GM12878 (cell line): ENCODE results near the gene FBRSL1.

ENCODE experiments used
- BCL11A ChIP-seq: IDR thresholded peaks from 2 replicates; pipeline ENCODE4 v1.6.1; 2011; ENCODE audit warnings: low read depth, low read length
- CEBPB ChIP-seq, 2 experiments: fragments of 150-350 bp in 1 of 2; IDR thresholded peaks; 2 replicates each; pipeline ENCODE4 v1.6.1; 2012 to 2014; ENCODE audit warnings: low read depth in 2 of 2, low read length in 2 of 2, borderline replicate concordance in 1 of 2, inconsistent platforms in 1 of 2
- KAT2A ChIP-seq: conservative IDR thresholded peaks from 2 replicates; pipeline ENCODE4 v1.6.1; 2011; ENCODE audit warnings: low read depth, low read length; ENCODE audit not compliant: control insufficient read depth
- POLR2A ChIP-seq: IDR thresholded peaks from 2 replicates; pipeline ENCODE4 v1.6.1; 2011; ENCODE audit warnings: low read depth, mild to moderate bottlenecking, low read length
- SIN3A ChIP-seq: IDR thresholded peaks from 2 replicates; pipeline ENCODE4 v1.6.1; 2012; ENCODE audit warnings: low read depth, low read length, improper control_type of control experiment
- YY1 ChIP-seq: IDR thresholded peaks from 2 replicates; pipeline ENCODE4 v1.6.1; 2011; ENCODE audit warnings: low read depth, mild to moderate bottlenecking, low read length
- ZNF274 ChIP-seq: IDR thresholded peaks from one replicate; pipeline ENCODE4 v1.8.0; 2011; ENCODE audit not compliant: insufficient read length, insufficient read depth
- TF ChIP-seq, protein P1 (sequence below), 3 experiments: IDR thresholded peaks in 2 of 3; conservative IDR thresholded peaks in 1 of 3; 2 replicates each; pipeline ENCODE4 v1.5.1; 2011; ENCODE audit warnings: low read depth in 3 of 3, low read length in 3 of 3, mild to moderate bottlenecking in 3 of 3, control low read depth in 2 of 3, moderate library complexity in 2 of 3, inconsistent platforms in 1 of 3, mixed read lengths in 1 of 3; ENCODE audit not compliant: control insufficient read depth in 2 of 3, insufficient read depth in 1 of 3; ENCODE audit errors: extremely low read depth in 1 of 3

DNA sequence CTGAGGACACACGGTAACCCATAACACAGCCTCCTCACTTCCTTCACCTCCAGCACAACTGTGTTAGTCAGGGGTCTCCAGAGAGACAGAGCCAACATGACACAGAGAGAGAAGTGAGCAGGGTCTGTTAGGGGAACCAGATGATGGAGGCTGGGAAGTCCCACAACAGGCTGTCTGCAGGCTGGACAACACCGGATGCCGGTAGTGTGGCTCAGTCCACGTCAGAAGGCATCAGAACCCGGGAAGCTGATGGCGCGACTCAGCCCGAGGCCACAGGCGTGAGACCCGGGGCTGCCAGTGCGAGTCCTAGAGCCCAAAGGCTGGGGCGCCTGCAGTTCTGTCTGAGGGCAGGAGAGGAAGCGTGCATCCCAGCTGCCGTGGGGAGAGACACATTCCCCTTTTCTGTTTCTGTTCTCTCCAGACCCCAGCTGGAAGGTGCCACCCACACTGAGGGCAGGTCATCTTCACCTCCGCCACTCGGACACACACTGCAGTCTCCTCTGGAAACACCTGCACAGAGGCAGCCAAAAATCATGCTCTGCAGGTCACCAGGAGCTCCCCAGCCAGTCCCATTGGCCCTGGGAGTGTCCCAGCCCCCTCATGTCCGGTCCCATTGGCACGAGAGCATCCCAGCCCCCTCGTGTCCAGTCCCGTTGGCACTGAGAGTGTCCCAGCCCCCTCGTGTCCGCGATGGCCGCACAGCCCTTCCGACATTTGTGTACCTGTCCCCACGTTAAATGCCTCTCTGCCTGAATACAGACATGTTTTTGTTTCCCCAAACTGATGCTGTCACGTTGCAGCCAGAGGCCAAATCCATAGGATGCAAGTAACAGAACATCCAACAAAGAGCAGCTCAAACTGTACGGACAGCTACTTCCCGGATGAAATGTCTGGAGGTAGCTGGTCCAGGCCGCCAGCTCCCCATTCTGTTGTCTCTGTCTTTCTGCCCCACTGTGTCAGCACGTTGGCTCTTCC is 7.9 kb upstream of the FBRSL1 start:
- no peak for TF ChIP-seq BCL11A
- no peak for TF ChIP-seq POLR2A
- TF ChIP-seq SIN3A, result no peak
- no peak for TF ChIP-seq YY1
- no peak for TF ChIP-seq ZNF274
- TF ChIP-seq KAT2A, result no peak
- no peak for TF ChIP-seq CEBPB (IDR thresholded peaks at IDR 0.05; ENCODE audit: borderline replicate concordance in 1 of 2, low read depth in 2 of 2, low read length in 2 of 2)
- TF ChIP-seq, protein P1, sequence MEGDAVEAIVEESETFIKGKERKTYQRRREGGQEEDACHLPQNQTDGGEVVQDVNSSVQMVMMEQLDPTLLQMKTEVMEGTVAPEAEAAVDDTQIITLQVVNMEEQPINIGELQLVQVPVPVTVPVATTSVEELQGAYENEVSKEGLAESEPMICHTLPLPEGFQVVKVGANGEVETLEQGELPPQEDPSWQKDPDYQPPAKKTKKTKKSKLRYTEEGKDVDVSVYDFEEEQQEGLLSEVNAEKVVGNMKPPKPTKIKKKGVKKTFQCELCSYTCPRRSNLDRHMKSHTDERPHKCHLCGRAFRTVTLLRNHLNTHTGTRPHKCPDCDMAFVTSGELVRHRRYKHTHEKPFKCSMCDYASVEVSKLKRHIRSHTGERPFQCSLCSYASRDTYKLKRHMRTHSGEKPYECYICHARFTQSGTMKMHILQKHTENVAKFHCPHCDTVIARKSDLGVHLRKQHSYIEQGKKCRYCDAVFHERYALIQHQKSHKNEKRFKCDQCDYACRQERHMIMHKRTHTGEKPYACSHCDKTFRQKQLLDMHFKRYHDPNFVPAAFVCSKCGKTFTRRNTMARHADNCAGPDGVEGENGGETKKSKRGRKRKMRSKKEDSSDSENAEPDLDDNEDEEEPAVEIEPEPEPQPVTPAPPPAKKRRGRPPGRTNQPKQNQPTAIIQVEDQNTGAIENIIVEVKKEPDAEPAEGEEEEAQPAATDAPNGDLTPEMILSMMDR (IDR thresholded peaks at IDR 0.05 in 2 of 3, conservative IDR thresholded peaks at IDR 0.05 in 1 of 3; ENCODE audit: control insufficient read depth in 2 of 3, extremely low read depth in 1 of 3, insufficient read depth in 1 of 3, low read depth in 3 of 3, low read length in 3 of 3), result no peak
